Measurements from ENCODE around the gene B3GALNT1. TPM values are rescaled to one million over a fixed set of nuclear protein-coding genes. Genes with fewer than 3 reads are reported as not detected.

B3GALNT1 gene
- total RNA-seq, 4 donors from 2014 or later, result 1.3 to 15.3 (median 3.8) TPM

DNA sequence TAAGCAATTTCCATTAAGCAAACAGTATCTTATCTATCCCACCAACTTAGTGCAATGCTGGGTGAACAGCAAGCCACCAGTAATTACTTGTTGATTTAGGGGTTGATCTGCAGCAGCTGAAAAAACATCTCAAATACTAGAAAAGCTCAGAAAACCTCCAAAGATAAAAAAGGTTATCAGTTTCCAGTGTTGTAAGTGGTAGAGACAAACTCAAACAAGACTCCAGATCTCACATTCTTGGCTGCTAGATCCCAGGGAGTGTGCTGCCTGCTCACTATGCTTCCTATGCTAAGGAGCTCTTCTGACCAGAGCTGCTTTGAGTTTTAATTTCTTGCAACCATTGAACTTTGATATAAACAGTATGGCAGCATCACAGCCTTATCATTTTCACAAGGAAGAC, 11.3 kb downstream of the B3GALNT1 start:
- in situ Hi-C loops (cut with MboI; ENCODE audit: low pct_ligation_motif_present in 1 of 4, low pct_unique_long_range_greater_than_20kb in 1 of 4, low sequenced_read_pairs in 3 of 4), result no loop called here
- Histone ChIP-seq H3K36me3 (no peaks in the 10 kb centered on the region), H3K27ac (no peak overlapping the region), H3K4me3 (no peak overlapping the region), H3K9me3 (no peaks in the 10 kb centered on the region), H3K27me3 (no peaks in the 10 kb centered on the region), H3K4me1 (no peaks in the 10 kb centered on the region)
- intact Hi-C loops (cut with DNase I; ENCODE audit: low total_unique reads), result no loop called here
- TF ChIP-seq EP300 (IDR thresholded peaks at IDR 0.05; ENCODE audit: low read depth), result no peak
- TF ChIP-seq, protein P1, sequence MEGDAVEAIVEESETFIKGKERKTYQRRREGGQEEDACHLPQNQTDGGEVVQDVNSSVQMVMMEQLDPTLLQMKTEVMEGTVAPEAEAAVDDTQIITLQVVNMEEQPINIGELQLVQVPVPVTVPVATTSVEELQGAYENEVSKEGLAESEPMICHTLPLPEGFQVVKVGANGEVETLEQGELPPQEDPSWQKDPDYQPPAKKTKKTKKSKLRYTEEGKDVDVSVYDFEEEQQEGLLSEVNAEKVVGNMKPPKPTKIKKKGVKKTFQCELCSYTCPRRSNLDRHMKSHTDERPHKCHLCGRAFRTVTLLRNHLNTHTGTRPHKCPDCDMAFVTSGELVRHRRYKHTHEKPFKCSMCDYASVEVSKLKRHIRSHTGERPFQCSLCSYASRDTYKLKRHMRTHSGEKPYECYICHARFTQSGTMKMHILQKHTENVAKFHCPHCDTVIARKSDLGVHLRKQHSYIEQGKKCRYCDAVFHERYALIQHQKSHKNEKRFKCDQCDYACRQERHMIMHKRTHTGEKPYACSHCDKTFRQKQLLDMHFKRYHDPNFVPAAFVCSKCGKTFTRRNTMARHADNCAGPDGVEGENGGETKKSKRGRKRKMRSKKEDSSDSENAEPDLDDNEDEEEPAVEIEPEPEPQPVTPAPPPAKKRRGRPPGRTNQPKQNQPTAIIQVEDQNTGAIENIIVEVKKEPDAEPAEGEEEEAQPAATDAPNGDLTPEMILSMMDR (IDR thresholded peaks at IDR 0.05), result no peak
- DNase-seq, result no peak

DNA sequence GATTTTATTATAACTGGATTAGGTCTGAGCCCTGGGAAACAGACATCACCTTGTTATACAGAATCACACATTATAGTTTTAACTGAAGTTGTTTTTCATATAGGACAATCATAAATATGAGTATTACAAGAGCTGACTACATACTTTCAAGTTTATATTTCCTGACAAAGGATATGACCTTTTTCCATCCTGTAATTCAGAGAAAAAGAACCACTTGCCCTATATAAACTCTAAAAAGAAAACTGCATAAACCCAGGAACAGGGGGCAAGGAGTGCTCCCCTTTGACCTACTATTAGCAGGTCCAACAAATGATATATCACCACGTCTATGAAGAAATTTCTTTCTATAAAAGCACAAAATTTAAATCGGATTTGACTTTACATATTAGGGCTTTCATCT, 20.9 kb downstream of the B3GALNT1 start:
- 70 to 76% methylated on average over 2 of the region's 2 CpGs for WGBS, 2 donors (ENCODE audit: low coverage in 1 of 2)
- H3K27ac ChIP-seq, result no peak overlapping the region
- H3K9me3 ChIP-seq, result no peaks in the 10 kb centered on the region
- H3K36me3 ChIP-seq, result no peaks in the 10 kb centered on the region
- H3K27me3 ChIP-seq, result no peaks in the 10 kb centered on the region
- no peak overlapping the region for H3K4me3 ChIP-seq
- in situ Hi-C loops (cut with MboI; ENCODE audit: low pct_ligation_motif_present in 1 of 4, low pct_unique_long_range_greater_than_20kb in 1 of 4, low sequenced_read_pairs in 3 of 4) (no loop called here), intact Hi-C loops (cut with DNase I; ENCODE audit: low total_unique reads) (no loop called here)
- DNase-seq, result no peak
- H3K4me1 ChIP-seq, result no peaks in the 10 kb centered on the region
- TF ChIP-seq POLR2A (IDR thresholded peaks at IDR 0.05), result no peak
- no peak for TF ChIP-seq POLR2AphosphoS5 (IDR thresholded peaks at IDR 0.05)
- no peak for TF ChIP-seq EP300 (IDR thresholded peaks at IDR 0.05; ENCODE audit: low read depth)

DNA sequence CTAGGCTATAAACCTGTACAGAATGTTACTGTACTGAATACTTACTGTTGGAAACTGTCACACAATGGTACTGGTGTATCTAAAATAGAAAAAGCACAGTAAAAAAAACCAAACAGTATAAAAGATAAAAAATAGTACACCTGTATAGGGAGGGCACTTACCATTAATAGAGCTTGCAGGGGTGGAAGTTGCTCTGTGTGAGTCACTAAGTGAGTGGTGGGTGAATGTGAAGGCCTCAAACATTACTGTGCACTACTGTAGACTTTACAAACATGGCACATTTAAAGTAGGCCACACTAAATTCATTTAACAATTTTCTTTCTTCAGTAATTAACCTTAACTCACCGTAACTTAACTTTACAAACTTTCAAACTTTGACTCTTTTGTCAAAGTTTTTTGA, 22.0 kb downstream of the B3GALNT1 start:
- no peak for DNase-seq
- 93 to 100% methylated on average over 1 of the region's 1 CpG for WGBS, 2 donors (ENCODE audit: low coverage in 1 of 2)
- Histone ChIP-seq H3K27me3 (no peaks in the 10 kb centered on the region), H3K9me3 (no peaks in the 10 kb centered on the region), H3K4me1 (no peaks in the 10 kb centered on the region), H3K36me3 (no peaks in the 10 kb centered on the region), H3K27ac (no peak overlapping the region), H3K4me3 (no peak overlapping the region)
- no peak for TF ChIP-seq POLR2AphosphoS5 (IDR thresholded peaks at IDR 0.05)
- TF ChIP-seq POLR2A (IDR thresholded peaks at IDR 0.05), result no peak
- no peak for TF ChIP-seq EP300 (IDR thresholded peaks at IDR 0.05; ENCODE audit: low read depth)
- TF ChIP-seq, protein P1 (IDR thresholded peaks at IDR 0.05), result no peak
- intact Hi-C loops (cut with DNase I; ENCODE audit: low total_unique reads) (no loop called here), in situ Hi-C loops (cut with MboI; ENCODE audit: low pct_ligation_motif_present in 1 of 4, low pct_unique_long_range_greater_than_20kb in 1 of 4, low sequenced_read_pairs in 3 of 4) (no loop called here)

- Histone ChIP-seq H3K27ac (no peak overlapping the region), H3K27me3 (no peaks in the 10 kb centered on the region), H3K4me3 (no peak overlapping the region), H3K9me3 (no peaks in the 10 kb centered on the region), H3K36me3 (no peaks in the 10 kb centered on the region), H3K4me1 (no peaks in the 10 kb centered on the region)
- no peak for DNase-seq
- no peak for TF ChIP-seq POLR2AphosphoS5 (IDR thresholded peaks at IDR 0.05)
- TF ChIP-seq, protein P1 (IDR thresholded peaks at IDR 0.05), result no peak
- no peak for TF ChIP-seq POLR2A (IDR thresholded peaks at IDR 0.05)
- TF ChIP-seq EP300 (IDR thresholded peaks at IDR 0.05; ENCODE audit: low read depth), result no peak
- 59 to 63% methylated on average over 2 of the region's 2 CpGs for WGBS, 2 donors (ENCODE audit: low coverage in 1 of 2)
- intact Hi-C loops (cut with DNase I; ENCODE audit: low total_unique reads), result no loop called here
- in situ Hi-C loops (cut with MboI; ENCODE audit: low pct_ligation_motif_present in 1 of 4, low pct_unique_long_range_greater_than_20kb in 1 of 4, low sequenced_read_pairs in 3 of 4), result no loop called here
These were observed 23.1 kb downstream of the B3GALNT1 start for GRCh38 chr3:161082063-161082462.

DNA sequence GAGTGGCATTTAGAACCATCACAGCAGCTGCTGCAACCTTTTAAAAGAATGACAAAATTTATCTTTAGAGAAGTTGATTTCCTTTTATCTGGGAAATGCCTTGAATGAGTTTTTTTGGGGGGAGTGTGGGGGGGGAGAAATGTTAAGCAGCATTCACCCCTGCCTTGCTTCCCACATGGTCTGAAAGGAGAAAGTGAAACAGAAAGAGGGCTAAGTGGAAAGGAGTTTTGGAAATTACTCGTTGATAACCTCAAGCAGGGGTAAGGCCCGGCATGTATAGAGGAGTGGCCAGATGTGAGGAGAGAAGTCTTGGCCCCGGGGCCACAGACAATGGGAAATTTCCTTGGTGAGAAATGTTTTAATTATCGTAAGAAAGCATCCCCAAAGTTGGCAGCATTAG, 23.5 kb downstream of the B3GALNT1 start:
- in situ Hi-C loops (cut with MboI; ENCODE audit: low pct_ligation_motif_present in 1 of 4, low pct_unique_long_range_greater_than_20kb in 1 of 4, low sequenced_read_pairs in 3 of 4), result no loop called here
- no peak for TF ChIP-seq EP300 (IDR thresholded peaks at IDR 0.05; ENCODE audit: low read depth)
- TF ChIP-seq POLR2A (IDR thresholded peaks at IDR 0.05), result no peak
- TF ChIP-seq, protein P1 (IDR thresholded peaks at IDR 0.05), result no peak
- TF ChIP-seq POLR2AphosphoS5 (IDR thresholded peaks at IDR 0.05), result no peak
- WGBS, 2 donors (ENCODE audit: low coverage in 1 of 2), result 33 to 43% methylated on average over 4 of the region's 4 CpGs
- H3K36me3 ChIP-seq, result no peaks in the 10 kb centered on the region
- DNase-seq, result no peak
- no peaks in the 10 kb centered on the region for H3K9me3 ChIP-seq
- H3K4me3 ChIP-seq, result no peak overlapping the region
- no peaks in the 10 kb centered on the region for H3K4me1 ChIP-seq
- intact Hi-C loops (cut with DNase I; ENCODE audit: low total_unique reads), result no loop called here
- H3K27ac ChIP-seq, result no peak overlapping the region
- no peaks in the 10 kb centered on the region for H3K27me3 ChIP-seq
